ENCODE results near the gene TMEM100. TPM values are rescaled to one million over a fixed set of nuclear protein-coding genes. Genes with fewer than 3 reads are reported as not detected.

TMEM100 gene
- total RNA-seq, 1 donor from 2014 or later, result 5.3 TPM

DNA sequence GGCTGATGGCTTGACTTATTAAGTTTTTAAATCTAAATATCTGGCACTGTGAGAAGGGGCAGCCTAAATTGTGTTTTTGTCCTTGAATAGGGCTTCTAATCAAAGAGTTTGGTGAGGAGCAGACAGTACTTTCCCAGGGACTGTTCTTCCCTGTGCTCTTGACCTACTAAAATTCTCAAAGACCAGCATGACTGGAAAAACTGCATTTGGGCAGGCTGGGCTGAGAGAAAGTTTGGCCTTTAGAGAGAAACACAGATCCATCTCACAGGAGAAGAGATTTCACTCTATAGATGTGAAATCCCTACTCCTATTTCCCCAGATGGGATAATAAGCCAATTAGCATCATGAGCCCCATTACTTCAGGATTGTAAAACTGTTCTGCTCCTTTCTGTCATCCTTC is 35.5 kb upstream of the TMEM100 start:
- no peak for DNase-seq (ENCODE audit: low spot score)
- TF ChIP-seq, protein P1, sequence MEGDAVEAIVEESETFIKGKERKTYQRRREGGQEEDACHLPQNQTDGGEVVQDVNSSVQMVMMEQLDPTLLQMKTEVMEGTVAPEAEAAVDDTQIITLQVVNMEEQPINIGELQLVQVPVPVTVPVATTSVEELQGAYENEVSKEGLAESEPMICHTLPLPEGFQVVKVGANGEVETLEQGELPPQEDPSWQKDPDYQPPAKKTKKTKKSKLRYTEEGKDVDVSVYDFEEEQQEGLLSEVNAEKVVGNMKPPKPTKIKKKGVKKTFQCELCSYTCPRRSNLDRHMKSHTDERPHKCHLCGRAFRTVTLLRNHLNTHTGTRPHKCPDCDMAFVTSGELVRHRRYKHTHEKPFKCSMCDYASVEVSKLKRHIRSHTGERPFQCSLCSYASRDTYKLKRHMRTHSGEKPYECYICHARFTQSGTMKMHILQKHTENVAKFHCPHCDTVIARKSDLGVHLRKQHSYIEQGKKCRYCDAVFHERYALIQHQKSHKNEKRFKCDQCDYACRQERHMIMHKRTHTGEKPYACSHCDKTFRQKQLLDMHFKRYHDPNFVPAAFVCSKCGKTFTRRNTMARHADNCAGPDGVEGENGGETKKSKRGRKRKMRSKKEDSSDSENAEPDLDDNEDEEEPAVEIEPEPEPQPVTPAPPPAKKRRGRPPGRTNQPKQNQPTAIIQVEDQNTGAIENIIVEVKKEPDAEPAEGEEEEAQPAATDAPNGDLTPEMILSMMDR (IDR thresholded peaks at IDR 0.05), result no peak
- H3K4me3 Mint-ChIP-seq (ENCODE audit: unreplicated experiment), result no peak overlapping the region
- no peaks in the 10 kb centered on the region for H3K27me3 Mint-ChIP-seq (ENCODE audit: low read depth)
- H3K9me3 Mint-ChIP-seq (ENCODE audit: low read depth), result no peaks in the 10 kb centered on the region
- no peaks in the 10 kb centered on the region for H3K36me3 Mint-ChIP-seq (ENCODE audit: low read depth)
- peaks cover 4% of the 10 kb centered on the region for H3K4me1 Mint-ChIP-seq (ENCODE audit: low read depth)
- no peak overlapping the region for H3K27ac Mint-ChIP-seq (ENCODE audit: unreplicated experiment)

DNA sequence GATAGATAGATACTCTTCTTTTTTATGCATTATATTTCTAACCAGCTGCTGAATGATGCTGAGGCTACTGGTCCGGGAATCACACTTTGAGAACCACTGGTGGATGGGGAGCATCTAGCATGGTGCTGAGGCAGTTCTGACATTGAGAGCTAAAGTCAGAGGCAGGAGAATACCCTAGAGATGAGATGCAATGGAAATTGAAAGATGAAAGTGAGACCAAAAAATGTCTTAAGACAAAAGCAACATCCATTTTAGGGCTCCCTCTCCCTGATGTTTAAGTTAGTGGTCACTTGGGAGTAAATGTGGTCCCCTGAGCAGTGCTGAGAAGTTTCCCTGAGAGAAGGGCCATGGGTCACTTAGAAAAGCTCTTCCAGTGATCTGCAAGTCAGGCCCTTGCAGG is 35.0 kb upstream of the TMEM100 start:
- H3K36me3 Mint-ChIP-seq (ENCODE audit: low read depth), result no peaks in the 10 kb centered on the region
- H3K27me3 Mint-ChIP-seq (ENCODE audit: low read depth), result no peaks in the 10 kb centered on the region
- peaks cover 7% of the 10 kb centered on the region for H3K4me1 Mint-ChIP-seq (ENCODE audit: low read depth)
- DNase-seq (ENCODE audit: low spot score), result no peak
- H3K27ac Mint-ChIP-seq (ENCODE audit: unreplicated experiment), result no peak overlapping the region
- no peaks in the 10 kb centered on the region for H3K9me3 Mint-ChIP-seq (ENCODE audit: low read depth)
- no peak overlapping the region for H3K4me3 Mint-ChIP-seq (ENCODE audit: unreplicated experiment)
- TF ChIP-seq, protein P1 (IDR thresholded peaks at IDR 0.05), result no peak

DNA sequence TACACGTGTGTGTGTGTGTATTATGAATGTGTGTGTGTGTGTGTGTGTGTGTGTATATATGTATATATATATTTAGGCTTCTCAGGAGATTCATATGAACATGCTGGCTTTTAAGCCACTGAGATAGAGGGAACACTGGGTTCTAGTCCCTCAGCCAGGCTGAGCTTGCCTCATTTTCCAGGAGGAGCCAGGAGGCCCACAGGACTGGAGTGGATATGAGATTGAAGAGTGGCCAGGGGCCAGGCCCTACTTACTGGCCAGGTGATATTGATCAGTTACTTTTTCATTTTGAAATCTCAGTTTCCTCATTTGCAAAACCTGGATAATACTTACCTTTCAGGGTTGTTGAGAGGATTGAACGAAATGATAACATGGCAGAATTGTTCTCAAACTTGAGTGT is 34.0 kb upstream of the TMEM100 start:
- TF ChIP-seq, protein P1 (IDR thresholded peaks at IDR 0.05), result no peak
- no peak for DNase-seq (ENCODE audit: low spot score)
- H3K27ac Mint-ChIP-seq (ENCODE audit: unreplicated experiment), result no peak overlapping the region
- H3K27me3 Mint-ChIP-seq (ENCODE audit: low read depth), result no peaks in the 10 kb centered on the region
- no peaks in the 10 kb centered on the region for H3K9me3 Mint-ChIP-seq (ENCODE audit: low read depth)
- H3K4me3 Mint-ChIP-seq (ENCODE audit: unreplicated experiment), result no peak overlapping the region
- H3K4me1 Mint-ChIP-seq (ENCODE audit: low read depth), result peaks cover 15% of the 10 kb centered on the region
- no peaks in the 10 kb centered on the region for H3K36me3 Mint-ChIP-seq (ENCODE audit: low read depth)

DNA sequence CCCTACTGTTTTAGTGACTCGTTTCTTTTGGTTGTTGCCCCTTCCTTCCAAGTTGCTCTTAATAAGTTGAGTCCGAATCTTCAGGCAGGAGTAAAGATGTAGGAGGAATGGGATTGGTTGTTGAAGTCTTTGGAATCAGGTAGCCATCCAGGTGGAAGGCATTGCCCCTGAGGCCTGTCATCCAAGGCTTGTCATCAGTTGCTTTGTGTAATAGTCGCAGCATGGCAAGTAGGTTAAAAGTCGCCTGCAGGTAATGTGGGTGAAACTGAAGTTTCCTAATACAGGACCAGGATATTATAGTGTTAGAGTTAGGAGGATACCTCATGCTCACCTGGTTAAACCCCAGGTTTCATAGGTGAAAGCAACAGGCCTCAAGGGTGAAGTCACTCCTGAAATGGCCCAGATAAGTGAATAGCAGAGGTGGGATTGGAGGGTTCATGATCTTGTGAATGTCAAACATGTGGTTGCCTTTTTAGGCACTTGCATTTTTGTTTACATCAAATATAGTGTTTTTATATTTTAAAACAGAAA is 29.1 kb upstream of the TMEM100 start:
- Mint-ChIP-seq H3K4me1 (ENCODE audit: low read depth) (peaks cover 20% of the 10 kb centered on the region), H3K27me3 (ENCODE audit: low read depth) (no peaks in the 10 kb centered on the region), H3K4me3 (ENCODE audit: unreplicated experiment) (peak overlapping the region; percentile 85), H3K36me3 (ENCODE audit: low read depth) (peaks cover 1% of the 10 kb centered on the region), H3K27ac (ENCODE audit: unreplicated experiment) (peak overlapping the region; percentile 66), H3K9me3 (ENCODE audit: low read depth) (no peaks in the 10 kb centered on the region)
- no peak for DNase-seq (ENCODE audit: low spot score)
- TF ChIP-seq, protein P1 (IDR thresholded peaks at IDR 0.05), result no peak

DNA sequence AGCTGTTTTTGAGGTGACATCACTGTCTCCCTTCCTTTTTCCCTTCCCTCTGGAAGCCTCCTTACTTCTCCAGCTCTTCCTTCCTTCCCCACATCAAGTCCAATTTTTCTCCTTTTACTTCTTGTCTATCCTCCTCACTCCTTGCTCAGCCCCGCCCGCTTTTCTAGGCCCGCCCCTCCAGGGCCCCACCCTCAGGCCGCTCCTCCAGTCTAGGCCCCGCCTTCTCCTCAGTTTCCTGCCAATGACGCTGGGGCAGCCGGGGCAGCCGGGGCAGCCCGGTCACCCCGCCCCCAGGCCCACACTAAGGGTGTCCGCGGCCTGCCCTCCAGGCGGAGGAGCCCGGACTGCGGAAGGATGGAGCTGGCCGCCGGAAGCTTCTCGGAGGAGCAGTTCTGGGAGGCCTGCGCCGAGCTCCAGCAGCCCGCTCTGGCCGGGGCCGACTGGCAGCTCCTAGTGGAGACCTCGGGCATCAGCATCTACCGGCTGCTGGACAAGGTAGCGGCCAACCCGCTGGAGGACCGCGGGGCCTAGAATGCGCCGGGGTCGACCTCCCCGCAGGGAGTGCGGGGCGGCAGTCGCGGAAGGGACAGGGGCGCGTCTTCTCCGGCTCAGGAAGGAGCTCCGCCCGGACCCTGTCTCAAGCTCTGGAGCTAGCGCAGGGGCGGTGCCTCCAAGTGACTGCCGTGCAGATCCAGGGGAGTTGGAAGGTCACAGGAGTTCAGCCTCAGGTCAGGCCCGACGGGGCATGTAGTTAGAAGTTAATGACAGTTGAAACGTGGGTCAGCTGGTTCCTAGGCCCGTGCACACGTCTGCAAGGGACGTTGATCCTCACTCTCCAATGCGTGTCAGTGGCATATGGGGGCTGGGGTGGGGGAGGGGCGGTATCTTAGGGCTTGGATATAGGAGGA is 28.3 kb upstream of the TMEM100 start, which contains the start of gene PCTP:
PCTP (plus strand) TSS at position 302 of the 908 bp plus-strand sequence; CDS start at position 355, 53 bp downstream.
- Mint-ChIP-seq H3K9me3 (ENCODE audit: low read depth) (no peaks in the 10 kb centered on the region), H3K27me3 (ENCODE audit: low read depth) (no peaks in the 10 kb centered on the region), H3K36me3 (ENCODE audit: low read depth) (peaks cover 1% of the 10 kb centered on the region), H3K27ac (ENCODE audit: unreplicated experiment) (peak within 1 kb of the TSS; percentile 84), H3K4me1 (ENCODE audit: low read depth) (peaks cover 20% of the 10 kb centered on the region), H3K4me3 (ENCODE audit: unreplicated experiment) (peak within 1 kb of the TSS; percentile 85)
- TF ChIP-seq, protein P1 (IDR thresholded peaks at IDR 0.05), result peak; percentile 80
- peak; percentile 97 for DNase-seq (ENCODE audit: low spot score)
